Left colon (tissue), 2 donors: ENCODE results near the gene EMC8. TPM values are rescaled to one million over a fixed set of nuclear protein-coding genes. Genes with fewer than 3 reads are reported as not detected.

Source experiments
- ATAC-seq: fragments of 200-7000 bp; cut with Tn5 transposase; one replicate; pipeline ENCODE4 v1.9.1; 2020; ENCODE audit warnings: mild to moderate bottlenecking, moderate library complexity
- DNase-seq, 2 donors: peaks; one replicate each; pipeline ENCODE4 v3.0.0-alpha.2; 2020
- intact Hi-C, 2 donors: fragments of 100-400 bp; cut with DNase I in 1 of 2; cut with micrococcal nuclease in 1 of 2; formaldehyde crosslinking; loops; one replicate each; pipeline versions ENCODE4 v1.11.2 to v1.14.0; 2022; cut with DNase I, micrococcal nuclease
- total RNA-seq, 2 donors: library from RNA; stranded (reverse); fragmentation: NEBNext Ultra II Directional; extraction: Animal tissue kit (Norgen Biotek cat#: 25700); gene quantifications; one replicate each; pipeline ENCODE4 v1.2.1, GENCODE V29; 2021
- donor health status: DM: no; HTN: no; CAD: no.
- donor health status: DM: yes; HTN: yes; CAD: no.

EMC8 gene
- total RNA-seq, 2 donors from 2014 or later: 31.2 to 31.3 TPM

GRCh38 chr16:85750827-85751697 is 48.3 kb downstream of the EMC8 start, which contains the start of gene C16orf74:
Gene C16orf74, minus strand, starts transcription at chr16:85751096. Its CDS starts 15,879 bp downstream, at chr16:85735217.
- intact Hi-C loops: no loop called here
- ATAC-seq: peak; percentile 87
- peak in 1 of 2 donors; percentile 63 for DNase-seq

- intact Hi-C loops: no loop called here
- ATAC-seq (no peak), DNase-seq (peak; percentile 51 to 53)
Observed at GRCh38 chr16:85750146-85750826, 49.1 kb downstream of the EMC8 start.

- ATAC-seq: no peak
- no peak for DNase-seq
- intact Hi-C loops: no loop called here
Observed at GRCh38 chr16:85749771-85750145, 49.6 kb downstream of the EMC8 start.

- DNase-seq: peak in 1 of 2 donors; percentile 17
- intact Hi-C loops: no loop called here
- ATAC-seq: no peak
Observed at GRCh38 chr16:85746460-85747215, 52.7 kb downstream of the EMC8 start.

- no peak for ATAC-seq
- DNase-seq: no peak
- intact Hi-C loops: no loop called here
Observed at GRCh38 chr16:85738923-85739715, 60.2 kb downstream of the EMC8 start.

- intact Hi-C loops: no loop called here
- no peak for DNase-seq
- no peak for ATAC-seq
Observed at GRCh38 chr16:85736921-85737320, 62.4 kb downstream of the EMC8 start.

- intact Hi-C loops: no loop called here
- ATAC-seq (no peak), DNase-seq (no peak)
Observed at GRCh38 chr16:85735946-85736345, 63.4 kb downstream of the EMC8 start.

GRCh38 chr16:85735225-85735635 is 64.1 kb downstream of the EMC8 start:
- DNase-seq (peak; percentile 50 to 51), ATAC-seq (peak; percentile 32)
- intact Hi-C loops: no loop called here

- DNase-seq (no peak), ATAC-seq (peak; percentile 44)
- intact Hi-C loops: no loop called here
Observed at GRCh38 chr16:85734311-85735017, 64.9 kb downstream of the EMC8 start.

- DNase-seq (no peak), ATAC-seq (no peak)
- intact Hi-C loops: no loop called here
Observed at GRCh38 chr16:85733839-85734170, 65.5 kb downstream of the EMC8 start.

- no peak for DNase-seq
Observed at GRCh38 chr16:85733155-85733838, 66.0 kb downstream of the EMC8 start.

GRCh38 chr16:85731179-85731578 is 68.2 kb downstream of the EMC8 start:
- no peak for DNase-seq
- no peak for ATAC-seq
- intact Hi-C loops: no loop called here

More at GRCh38 chr16:85733155-85733838, 66.0 kb downstream of the EMC8 start:
- intact Hi-C loops: no loop called here
- ATAC-seq: no peak

- ATAC-seq: no peak
- intact Hi-C loops: no loop called here
- DNase-seq: no peak
Observed at GRCh38 chr16:85730186-85730465, 69.2 kb downstream of the EMC8 start.

GRCh38 chr16:85729452-85730185 is 69.7 kb downstream of the EMC8 start:
- no peak for ATAC-seq

GRCh38 chr16:85728879-85729278 is 70.5 kb downstream of the EMC8 start:
- DNase-seq: no peak

More at GRCh38 chr16:85729452-85730185, 69.7 kb downstream of the EMC8 start:
- no peak for DNase-seq
- intact Hi-C loops: no loop called here

More at GRCh38 chr16:85728879-85729278, 70.5 kb downstream of the EMC8 start:
- intact Hi-C loops: no loop called here
- ATAC-seq: no peak
